ENCODE results near the gene EDN1.
"Not testable (repeated sequence)": the region's sequence is repeated elsewhere in the genome, so short reads cannot be mapped to it uniquely, and the experiment has no call there.

Gene EDN1

GRCh38 chr6:12293931-12294807, 4.0 kb downstream of the EDN1 start:
- DNase-seq (ENCODE audit: low read depth in 2 of 2, low spot score in 1 of 2): no peak

GRCh38 chr6:12294851-12295536, 4.8 kb downstream of the EDN1 start:
- DNase-seq (ENCODE audit: low read depth in 2 of 2, low spot score in 1 of 2): no peak

- no peak for DNase-seq (ENCODE audit: low read depth in 2 of 2, low spot score in 1 of 2)
Measured at GRCh38 chr6:12295558-12296254, 5.5 kb downstream of the EDN1 start.

- DNase-seq (ENCODE audit: low read depth in 2 of 2, low spot score in 1 of 2): no peak
Measured at GRCh38 chr6:12296255-12296573, 6.1 kb downstream of the EDN1 start.

GRCh38 chr6:12296604-12297003, 6.4 kb downstream of the EDN1 start:
- no peak for DNase-seq (ENCODE audit: low read depth in 2 of 2, low spot score in 1 of 2)

- DNase-seq (ENCODE audit: low read depth in 2 of 2, low spot score in 1 of 2): no peak
Measured at GRCh38 chr6:12297363-12298016, 7.3 kb downstream of the EDN1 start.

- DNase-seq (ENCODE audit: low read depth in 2 of 2, low spot score in 1 of 2): no peak
Measured at GRCh38 chr6:12298017-12298978, 8.1 kb downstream of the EDN1 start.

- DNase-seq (ENCODE audit: low read depth in 2 of 2, low spot score in 1 of 2): no peak
Measured at GRCh38 chr6:12298995-12299394, 8.8 kb downstream of the EDN1 start.

- DNase-seq (ENCODE audit: low read depth in 2 of 2, low spot score in 1 of 2): no peak
Measured at GRCh38 chr6:12301018-12301417, 10.9 kb downstream of the EDN1 start.

GRCh38 chr6:12304487-12304886, 14.3 kb downstream of the EDN1 start:
- no peak for DNase-seq (ENCODE audit: low read depth in 2 of 2, low spot score in 1 of 2)

GRCh38 chr6:12309070-12309469, 18.9 kb downstream of the EDN1 start:
- no peak for DNase-seq (ENCODE audit: low read depth in 2 of 2, low spot score in 1 of 2)

GRCh38 chr6:12311106-12311505, 20.9 kb downstream of the EDN1 start:
- DNase-seq (ENCODE audit: low read depth in 2 of 2, low spot score in 1 of 2): no peak

- DNase-seq (ENCODE audit: low read depth in 2 of 2, low spot score in 1 of 2): no peak
Measured at GRCh38 chr6:12312736-12313135, 22.6 kb downstream of the EDN1 start.

- DNase-seq (ENCODE audit: low read depth in 2 of 2, low spot score in 1 of 2): no peak
Measured at GRCh38 chr6:12313306-12313991, 23.3 kb downstream of the EDN1 start.

- DNase-seq (ENCODE audit: low read depth in 2 of 2, low spot score in 1 of 2): no peak
Measured at GRCh38 chr6:12313992-12314589, 23.9 kb downstream of the EDN1 start.

- no peak for DNase-seq (ENCODE audit: low read depth in 2 of 2, low spot score in 1 of 2)
Measured at GRCh38 chr6:12314751-12315150, 24.6 kb downstream of the EDN1 start.

- no peak for DNase-seq (ENCODE audit: low read depth in 2 of 2, low spot score in 1 of 2)
Measured at GRCh38 chr6:12315292-12316081, 25.3 kb downstream of the EDN1 start.

- DNase-seq (ENCODE audit: low read depth in 2 of 2, low spot score in 1 of 2): no peak
Measured at GRCh38 chr6:12318749-12319148, 28.6 kb downstream of the EDN1 start.

- DNase-seq (ENCODE audit: low read depth in 2 of 2, low spot score in 1 of 2): not testable (repeated sequence)
Measured at GRCh38 chr6:12320074-12320473, 29.9 kb downstream of the EDN1 start.
